Endothelial cell (in vitro differentiated cells): ENCODE results near the gene SKIC8. TPM values are rescaled to one million over a fixed set of nuclear protein-coding genes. Genes with fewer than 3 reads are reported as not detected.

Source experiments
- DNase-seq: peaks from one replicate; pipeline ENCODE4 v3.0.0; 2021; ENCODE audit warnings: low spot score
- H3K27ac Mint-ChIP-seq: one replicate; pipeline ENCODE4 v1.8.0; 2021; ENCODE audit warnings: mixed read lengths, inconsistent platforms; ENCODE audit not compliant: unreplicated experiment
- H3K27me3 Mint-ChIP-seq: one replicate; pipeline ENCODE4 v1.8.0; 2021; ENCODE audit warnings: mild to moderate bottlenecking, moderate library complexity, mixed read lengths, inconsistent platforms; ENCODE audit not compliant: unreplicated experiment
- H3K36me3 Mint-ChIP-seq: one replicate; pipeline ENCODE4 v1.8.0; 2021; ENCODE audit warnings: mild to moderate bottlenecking, low read depth, mixed read lengths, inconsistent platforms; ENCODE audit not compliant: unreplicated experiment
- H3K4me1 Mint-ChIP-seq: one replicate; pipeline ENCODE4 v1.8.0; 2021; ENCODE audit warnings: mild to moderate bottlenecking, mixed read lengths, inconsistent platforms; ENCODE audit not compliant: unreplicated experiment
- H3K4me3 Mint-ChIP-seq: one replicate; pipeline ENCODE4 v1.8.0; 2021; ENCODE audit warnings: mild to moderate bottlenecking, mixed read lengths, inconsistent platforms; ENCODE audit not compliant: unreplicated experiment
- H3K9me3 Mint-ChIP-seq: one replicate; pipeline ENCODE4 v1.8.0; 2021; ENCODE audit warnings: mixed read lengths, inconsistent platforms; ENCODE audit not compliant: unreplicated experiment
- CTCF ChIP-seq: fragments of 200-600 bp; sonication (generic); IDR thresholded peaks from one replicate; pipeline ENCODE4 v1.5.0; 2021; ENCODE audit warnings: antibody characterized with exemption; ENCODE audit not compliant: unreplicated experiment
- total RNA-seq: library from RNA; stranded (reverse); fragmentation: NEBNext Ultra II Directional; extraction: Animal tissue kit (Norgen Biotek cat#: 25700); gene quantifications from one replicate; pipeline ENCODE4 v1.2.1, GENCODE V29; 2021; ENCODE audit not compliant: unreplicated experiment

SKIC8 gene
- total RNA-seq, 1 donor from 2014 or later, result 43.9 TPM

- H3K4me1 Mint-ChIP-seq, result peaks cover 10% of the 10 kb centered on the region
- no peak overlapping the region for H3K4me3 Mint-ChIP-seq
- H3K27ac Mint-ChIP-seq, result no peak overlapping the region
- no peaks in the 10 kb centered on the region for H3K9me3 Mint-ChIP-seq
- H3K36me3 Mint-ChIP-seq, result peaks cover 4% of the 10 kb centered on the region
- no peak for DNase-seq
- no peak for TF ChIP-seq CTCF
- H3K27me3 Mint-ChIP-seq, result peaks cover 21% of the 10 kb centered on the region
These were observed 42.6 kb upstream of the SKIC8 start for GRCh38 chr15:78342021-78342420.

DNA sequence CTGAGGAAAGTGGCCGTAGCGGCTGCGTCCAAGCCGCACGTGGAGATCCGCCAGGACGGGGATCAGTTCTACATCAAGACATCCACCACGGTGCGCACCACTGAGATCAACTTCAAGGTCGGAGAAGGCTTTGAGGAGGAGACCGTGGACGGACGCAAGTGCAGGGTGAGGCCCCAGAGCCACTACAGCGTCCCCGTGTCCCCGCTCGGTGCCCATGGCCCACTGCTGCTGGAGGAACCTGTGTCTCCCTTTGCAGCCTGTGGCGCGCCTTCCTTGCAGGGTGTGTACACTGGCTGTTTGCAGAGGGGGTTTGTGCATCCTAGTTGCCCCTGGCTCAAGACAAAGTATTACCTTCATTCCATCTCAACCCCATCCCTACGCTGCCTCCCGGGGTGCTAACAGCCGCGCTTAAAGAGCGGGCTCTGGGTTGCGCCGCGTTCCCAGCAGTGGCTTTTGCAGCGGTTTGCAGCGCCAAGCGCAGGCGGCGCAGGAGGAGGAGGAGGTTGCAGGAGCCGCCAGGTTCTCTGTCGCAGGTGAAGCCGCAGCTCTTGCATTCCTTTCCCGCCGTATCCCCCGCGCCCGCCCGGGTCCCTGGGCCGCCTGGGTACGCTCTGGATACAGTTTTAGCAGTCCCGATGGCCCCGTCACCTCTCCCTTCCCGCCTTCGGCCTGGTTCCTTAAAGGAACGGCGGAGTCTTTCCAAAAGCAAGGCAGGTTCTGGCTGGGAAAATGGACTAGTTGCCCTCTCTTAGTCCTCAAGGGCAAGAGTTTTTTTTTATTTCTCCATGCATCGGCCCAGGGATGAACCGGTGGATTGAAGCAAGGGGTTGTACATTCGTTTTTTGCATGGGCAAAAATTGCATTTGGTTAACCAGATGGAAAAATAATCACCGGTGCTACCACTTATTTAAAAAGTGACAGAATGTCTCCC lies 41.9 kb upstream of the SKIC8 start:
- peaks cover 21% of the 10 kb centered on the region for H3K27me3 Mint-ChIP-seq
- no peak overlapping the region for H3K4me3 Mint-ChIP-seq
- no peak overlapping the region for H3K27ac Mint-ChIP-seq
- H3K4me1 Mint-ChIP-seq, result peaks cover 10% of the 10 kb centered on the region
- no peaks in the 10 kb centered on the region for H3K9me3 Mint-ChIP-seq
- DNase-seq, result peak; percentile 21
- H3K36me3 Mint-ChIP-seq, result peaks cover 4% of the 10 kb centered on the region
- no peak for TF ChIP-seq CTCF

GRCh38 chr15:78340231-78341056 lies 41.0 kb upstream of the SKIC8 start, which contains the start of gene CRABP1:
CRABP1 (plus strand) TSS chr15:78340353; CDS start chr15:78340429, 76 bp downstream.
- H3K9me3 Mint-ChIP-seq, result no peaks in the 10 kb centered on the region
- peaks cover 21% of the 10 kb centered on the region for H3K27me3 Mint-ChIP-seq
- peak within 1 kb of the TSS; percentile 74 for H3K4me3 Mint-ChIP-seq
- DNase-seq, result no peak
- peaks cover 4% of the 10 kb centered on the region for H3K36me3 Mint-ChIP-seq
- no peak for TF ChIP-seq CTCF
- H3K27ac Mint-ChIP-seq, result peak within 1 kb of the TSS; percentile 7
- peaks cover 10% of the 10 kb centered on the region for H3K4me1 Mint-ChIP-seq

DNA sequence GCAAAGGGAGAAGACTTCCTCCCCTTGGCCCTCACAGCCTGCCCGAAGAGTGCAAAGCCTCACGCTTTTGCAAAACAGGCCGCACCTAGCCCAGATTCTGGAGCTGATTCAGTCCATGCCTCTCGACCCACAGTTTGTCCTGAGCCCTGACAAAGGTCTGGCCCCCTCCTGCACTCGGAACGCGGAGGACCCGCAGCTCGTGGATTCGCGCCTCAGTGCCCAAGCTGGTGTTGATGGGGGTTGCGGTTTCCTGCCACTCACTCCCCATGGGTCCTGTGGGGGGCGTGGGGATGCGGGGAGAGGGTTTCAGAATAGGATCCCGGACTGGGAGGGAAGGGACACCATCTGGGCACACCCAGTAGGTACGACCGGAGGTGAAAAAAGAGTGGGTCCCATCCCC lies 40.1 kb upstream of the SKIC8 start:
- Mint-ChIP-seq H3K27ac (no peak overlapping the region), H3K9me3 (no peaks in the 10 kb centered on the region), H3K36me3 (peaks cover 4% of the 10 kb centered on the region), H3K4me3 (no peak overlapping the region), H3K27me3 (peaks cover 21% of the 10 kb centered on the region), H3K4me1 (peaks cover 10% of the 10 kb centered on the region)
- TF ChIP-seq CTCF, result no peak
- no peak for DNase-seq
